Loucy (cell line): ENCODE measurements around the gene RNF19B.

Experiments used
- CTCF ChIP-seq: fragments of 200-600 bp; sonication (generic); conservative IDR thresholded peaks from 2 replicates; pipeline ENCODE4 v1.5.1; 2014; ENCODE audit warnings: mild to moderate bottlenecking, antibody characterized with exemption, low read length
- EZH2phosphoT487 ChIP-seq: fragments of 200-600 bp; IDR thresholded peaks from 2 replicates; pipeline ENCODE4 v1.6.1; 2018; ENCODE audit warnings: antibody characterized with exemption, mild to moderate bottlenecking, moderate library complexity, borderline replicate concordance

- TF ChIP-seq CTCF = no peak
- TF ChIP-seq EZH2phosphoT487 = no peak
Measured at GRCh38 chr1:32902535-32902920, 62.1 kb downstream of the RNF19B start.
